Thoracic aorta (tissue), 2 donors: Measurements from ENCODE around the gene IFITM2. TPM values are rescaled to one million over a fixed set of nuclear protein-coding genes. Genes with fewer than 3 reads are reported as not detected.
"Not testable (repeated sequence)": the region's sequence is repeated elsewhere in the genome, so short reads cannot be mapped to it uniquely, and the experiment has no call there.

Experiments
- ATAC-seq: fragments of 150-250 bp; one replicate; pipeline ENCODE4 v1.8.0; 2017; ENCODE audit warnings: low read depth; ENCODE audit not compliant: insufficient number of reproducible peaks, low FRiP score
- DNase-seq: peaks from one replicate; pipeline ENCODE4 v3.0.0-alpha.2; 2020; ENCODE audit warnings: low spot score
- H3K27ac ChIP-seq, 2 donors: fragments of 200-600 bp; sonication (generic); 1 replicate in 1 of 2; 2 replicates in 1 of 2; pipeline ENCODE4 v1.5.1; 2016; ENCODE audit warnings: mild to moderate bottlenecking in 2 of 2, moderate library complexity in 2 of 2
- H3K27me3 ChIP-seq: fragments of 200-600 bp; sonication (generic); replicated peaks from 2 replicates; pipeline ENCODE4 v1.6.0; 2016; ENCODE audit warnings: mild to moderate bottlenecking; ENCODE audit not compliant: insufficient read depth
- H3K36me3 ChIP-seq: fragments of 200-600 bp; sonication (generic); one replicate; pipeline ENCODE4 v1.5.1; 2016
- H3K4me1 ChIP-seq, 2 donors: fragments of 200-600 bp; sonication (generic); 1 replicate in 1 of 2; 2 replicates in 1 of 2; pipeline versions ENCODE4 v1.5.1 to v1.6.0; 2016; ENCODE audit warnings: low read depth in 2 of 2, mild to moderate bottlenecking in 1 of 2; ENCODE audit not compliant: control insufficient read depth in 1 of 2
- H3K4me3 ChIP-seq: fragments of 200-600 bp; sonication (generic); 2 replicates; pipeline ENCODE4 v1.5.1; 2016; ENCODE audit warnings: mild to moderate bottlenecking
- H3K9me3 ChIP-seq: fragments of 200-600 bp; sonication (generic); 2 replicates; pipeline ENCODE4 v1.5.1; 2016
- total RNA-seq, 2 donors: library from RNA; depleted of rRNA; stranded (reverse); fragments of >200 nt; gene quantifications; one replicate each; pipeline versions ENCODE4 v1.1.0 to v1.2.3, GENCODE V29; 2016
- TF ChIP-seq, protein P1 (sequence below): fragments of 200-600 bp; sonication (generic); IDR thresholded peaks from one replicate; pipeline ENCODE4 v1.5.1; 2019; ENCODE audit warnings: antibody characterized with exemption

Gene IFITM2
- total RNA-seq, result 100 to 1,000 TPM; 275 to 477 TPM

GRCh38 chr11:307766-308708 lies at the start of gene IFITM2:
Gene IFITM2, plus strand, starts transcription at chr11:307816. Its CDS starts 377 bp downstream, at chr11:308193.
- Histone ChIP-seq H3K4me3 (peak within 1 kb of the TSS; percentile 75), H3K4me1 (peaks cover 12 to 40% of the 10 kb centered on the region in 2 donors), H3K27ac (peak within 1 kb of the TSS; percentile 67 to 81)
- not testable (repeated sequence) for H3K9me3 ChIP-seq, H3K36me3 ChIP-seq, H3K27me3 ChIP-seq
- ATAC-seq (peak; percentile 63), DNase-seq (peak; percentile 53)

- TF ChIP-seq, protein P1, sequence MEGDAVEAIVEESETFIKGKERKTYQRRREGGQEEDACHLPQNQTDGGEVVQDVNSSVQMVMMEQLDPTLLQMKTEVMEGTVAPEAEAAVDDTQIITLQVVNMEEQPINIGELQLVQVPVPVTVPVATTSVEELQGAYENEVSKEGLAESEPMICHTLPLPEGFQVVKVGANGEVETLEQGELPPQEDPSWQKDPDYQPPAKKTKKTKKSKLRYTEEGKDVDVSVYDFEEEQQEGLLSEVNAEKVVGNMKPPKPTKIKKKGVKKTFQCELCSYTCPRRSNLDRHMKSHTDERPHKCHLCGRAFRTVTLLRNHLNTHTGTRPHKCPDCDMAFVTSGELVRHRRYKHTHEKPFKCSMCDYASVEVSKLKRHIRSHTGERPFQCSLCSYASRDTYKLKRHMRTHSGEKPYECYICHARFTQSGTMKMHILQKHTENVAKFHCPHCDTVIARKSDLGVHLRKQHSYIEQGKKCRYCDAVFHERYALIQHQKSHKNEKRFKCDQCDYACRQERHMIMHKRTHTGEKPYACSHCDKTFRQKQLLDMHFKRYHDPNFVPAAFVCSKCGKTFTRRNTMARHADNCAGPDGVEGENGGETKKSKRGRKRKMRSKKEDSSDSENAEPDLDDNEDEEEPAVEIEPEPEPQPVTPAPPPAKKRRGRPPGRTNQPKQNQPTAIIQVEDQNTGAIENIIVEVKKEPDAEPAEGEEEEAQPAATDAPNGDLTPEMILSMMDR, result no peak
- no peak overlapping the region for H3K27ac ChIP-seq
- DNase-seq, result no peak
- H3K36me3 ChIP-seq, result no peaks in the 10 kb centered on the region
- no peaks in the 10 kb centered on the region for H3K9me3 ChIP-seq
- no peaks in the 10 kb centered on the region for H3K4me1 ChIP-seq
- ATAC-seq, result no peak
- H3K27me3 ChIP-seq, result no peaks in the 10 kb centered on the region
- no peak overlapping the region for H3K4me3 ChIP-seq
Observed at GRCh38 chr11:259413-259812, 48.2 kb upstream of the IFITM2 start.

DNA sequence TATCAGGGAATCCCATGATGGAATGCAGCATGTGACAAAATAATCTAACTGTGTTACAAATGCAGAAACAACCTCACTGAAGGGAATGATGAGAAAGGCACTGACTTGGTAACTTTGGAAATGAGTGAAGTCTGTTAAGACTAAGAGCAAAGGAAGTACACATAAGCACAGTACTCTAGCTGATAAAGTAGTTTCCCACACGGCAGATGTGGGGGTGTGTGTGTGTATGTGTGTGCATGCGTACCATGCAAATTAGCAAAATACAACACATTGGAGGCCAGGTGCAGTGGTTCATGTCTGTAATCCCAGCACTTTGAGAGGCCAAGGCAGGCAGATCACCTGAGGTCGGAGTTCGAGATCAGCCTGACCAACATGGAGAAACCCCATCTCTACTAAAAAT lies 46.0 kb upstream of the IFITM2 start:
- no peaks in the 10 kb centered on the region for H3K4me1 ChIP-seq
- H3K27me3 ChIP-seq, result no peaks in the 10 kb centered on the region
- no peaks in the 10 kb centered on the region for H3K36me3 ChIP-seq
- H3K4me3 ChIP-seq, result no peak overlapping the region
- DNase-seq (no peak), ATAC-seq (no peak)
- TF ChIP-seq, protein P1, result no peak
- peaks cover 6% of the 10 kb centered on the region for H3K9me3 ChIP-seq
- H3K27ac ChIP-seq, result no peak overlapping the region

GRCh38 chr11:266676-267439 lies 40.8 kb upstream of the IFITM2 start:
- no peak overlapping the region for H3K27ac ChIP-seq
- peaks cover 6% of the 10 kb centered on the region for H3K9me3 ChIP-seq
- H3K27me3 ChIP-seq, result no peaks in the 10 kb centered on the region
- TF ChIP-seq, protein P1, result no peak
- no peaks in the 10 kb centered on the region for H3K36me3 ChIP-seq
- DNase-seq (no peak), ATAC-seq (no peak)
- no peaks in the 10 kb centered on the region for H3K4me1 ChIP-seq
- H3K4me3 ChIP-seq, result no peak overlapping the region

DNA sequence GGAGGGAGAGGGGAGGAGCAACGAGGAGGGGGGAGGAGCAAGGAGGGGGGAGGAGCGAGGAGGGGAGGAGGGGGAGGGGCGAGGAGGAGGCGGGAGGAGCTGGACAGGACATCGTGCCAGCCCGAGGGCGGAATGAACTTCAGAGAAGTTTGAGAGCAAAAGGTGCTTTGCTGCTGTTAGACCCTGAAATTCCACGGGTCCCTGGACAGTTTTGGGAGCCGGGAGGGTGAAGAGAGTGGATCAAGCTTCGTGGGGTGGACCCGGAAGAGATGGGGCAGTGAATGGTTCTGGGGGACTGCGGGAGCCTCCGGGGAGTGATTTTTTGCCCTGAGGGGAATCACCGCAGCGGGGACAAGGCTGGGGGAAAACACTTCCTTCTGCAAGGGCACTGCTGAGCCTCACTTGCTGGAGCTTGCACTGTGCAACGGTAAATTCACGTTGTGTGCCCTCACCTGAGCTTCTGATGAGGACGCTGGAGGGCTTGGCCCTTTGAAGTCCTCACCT lies 40.1 kb upstream of the IFITM2 start:
- Histone ChIP-seq H3K4me3 (peak overlapping the region; percentile 52), H3K27ac (peak overlapping the region in 1 of 2 donors; percentile 55), H3K27me3 (no peaks in the 10 kb centered on the region), H3K36me3 (no peaks in the 10 kb centered on the region), H3K4me1 (no peaks in the 10 kb centered on the region), H3K9me3 (peaks cover 6% of the 10 kb centered on the region)
- no peak for ATAC-seq
- DNase-seq, result no peak
- TF ChIP-seq, protein P1, result no peak

GRCh38 chr11:268716-269145 lies 38.9 kb upstream of the IFITM2 start:
- not testable (repeated sequence) for ATAC-seq, H3K9me3 ChIP-seq, H3K27me3 ChIP-seq, H3K36me3 ChIP-seq, H3K4me1 ChIP-seq, DNase-seq
- Histone ChIP-seq H3K4me3 (peak overlapping the region; percentile 52), H3K27ac (peak overlapping the region; percentile 17 to 55)
